SU-DHL-6 (cell line): ENCODE data around the gene FOXO3.

Experiments
- EZH2phosphoT487 ChIP-seq: fragments of 200-600 bp; sonication (generic), shearing (Covaris generic); conservative IDR thresholded peaks from 2 replicates; pipeline ENCODE4 v1.6.1; 2018; ENCODE audit warnings: mild to moderate bottlenecking, antibody characterized with exemption, low read length, moderate library complexity, mixed read lengths
- TF ChIP-seq, protein P1 (sequence below): fragments of 200-600 bp; sonication (generic); IDR thresholded peaks from one replicate; pipeline ENCODE4 v1.5.1; 2017; ENCODE audit warnings: antibody characterized with exemption, mild to moderate bottlenecking, low read length, moderate library complexity; ENCODE audit not compliant: insufficient read depth, poor library complexity, severe bottlenecking

DNA sequence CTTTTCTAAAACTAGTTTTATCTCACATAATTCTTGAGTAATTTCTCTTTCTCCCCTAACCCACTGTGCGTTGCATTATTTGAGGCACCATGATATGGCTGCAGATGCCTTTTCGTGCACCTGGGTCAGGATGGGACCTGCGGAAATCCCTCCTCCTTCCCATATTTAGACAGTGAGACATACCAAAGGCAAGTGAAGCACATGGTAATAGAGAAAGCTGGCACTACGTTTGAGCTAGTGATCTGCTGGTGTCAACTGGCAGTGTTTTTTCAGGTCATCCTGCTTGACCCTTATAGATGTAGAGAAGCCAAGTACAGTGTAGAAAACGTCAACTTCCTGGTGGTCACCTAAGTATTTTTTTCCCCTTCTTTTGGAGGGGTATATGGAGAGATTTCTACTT is 71.7 kb downstream of the FOXO3 start:
- TF ChIP-seq, protein P1, sequence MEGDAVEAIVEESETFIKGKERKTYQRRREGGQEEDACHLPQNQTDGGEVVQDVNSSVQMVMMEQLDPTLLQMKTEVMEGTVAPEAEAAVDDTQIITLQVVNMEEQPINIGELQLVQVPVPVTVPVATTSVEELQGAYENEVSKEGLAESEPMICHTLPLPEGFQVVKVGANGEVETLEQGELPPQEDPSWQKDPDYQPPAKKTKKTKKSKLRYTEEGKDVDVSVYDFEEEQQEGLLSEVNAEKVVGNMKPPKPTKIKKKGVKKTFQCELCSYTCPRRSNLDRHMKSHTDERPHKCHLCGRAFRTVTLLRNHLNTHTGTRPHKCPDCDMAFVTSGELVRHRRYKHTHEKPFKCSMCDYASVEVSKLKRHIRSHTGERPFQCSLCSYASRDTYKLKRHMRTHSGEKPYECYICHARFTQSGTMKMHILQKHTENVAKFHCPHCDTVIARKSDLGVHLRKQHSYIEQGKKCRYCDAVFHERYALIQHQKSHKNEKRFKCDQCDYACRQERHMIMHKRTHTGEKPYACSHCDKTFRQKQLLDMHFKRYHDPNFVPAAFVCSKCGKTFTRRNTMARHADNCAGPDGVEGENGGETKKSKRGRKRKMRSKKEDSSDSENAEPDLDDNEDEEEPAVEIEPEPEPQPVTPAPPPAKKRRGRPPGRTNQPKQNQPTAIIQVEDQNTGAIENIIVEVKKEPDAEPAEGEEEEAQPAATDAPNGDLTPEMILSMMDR = no peak
- TF ChIP-seq EZH2phosphoT487 = no peak
